AG09309 (cell line): ENCODE results near the gene CTCF.
"Not testable (repeated sequence)": the region's sequence is repeated elsewhere in the genome, so short reads cannot be mapped to it uniquely, and the experiment has no call there.

Experiments
- DNase-seq: peaks from one replicate; pipeline ENCODE4 v3.0.0-alpha.2; 2010; ENCODE audit warnings: low read depth
- H3K4me3 ChIP-seq: 2 replicates; pipeline ENCODE4 v1.5.1; 2011; ENCODE audit warnings: mild to moderate bottlenecking, low read depth, low read length, moderate library complexity; ENCODE audit not compliant: control insufficient read depth
- CTCF ChIP-seq: IDR thresholded peaks from 2 replicates; pipeline ENCODE4 v1.5.1; 2011; ENCODE audit warnings: mild to moderate bottlenecking, low read depth, low read length, inconsistent platforms; ENCODE audit not compliant: insufficient read depth, control insufficient read depth; ENCODE audit errors: missing control alignments

CTCF gene

GRCh38 chr16:67529582-67530012, 32.7 kb upstream of the CTCF start:
- no peak for DNase-seq
- no peak for TF ChIP-seq CTCF

GRCh38 chr16:67530013-67530939, 32.0 kb upstream of the CTCF start:
- DNase-seq, result no peak
- peak overlapping the region; percentile 78 for H3K4me3 ChIP-seq
- no peak for TF ChIP-seq CTCF

More at GRCh38 chr16:67529582-67530012, 32.7 kb upstream of the CTCF start:
- peak overlapping the region; percentile 78 for H3K4me3 ChIP-seq

- DNase-seq, result no peak
- peak overlapping the region; percentile 78; the same call in 1 of the 2 replicates for H3K4me3 ChIP-seq
- no peak for TF ChIP-seq CTCF
These were observed 31.1 kb upstream of the CTCF start for GRCh38 chr16:67531247-67531646.

- no peak for DNase-seq
- H3K4me3 ChIP-seq, result no peak overlapping the region
- no peak for TF ChIP-seq CTCF
These were observed 29.2 kb upstream of the CTCF start for GRCh38 chr16:67533024-67533560.

GRCh38 chr16:67533987-67534386, 28.3 kb upstream of the CTCF start:
- not testable (repeated sequence) for DNase-seq

GRCh38 chr16:67534431-67534830, 27.9 kb upstream of the CTCF start:
- no peak overlapping the region for H3K4me3 ChIP-seq
- DNase-seq, result no peak
- TF ChIP-seq CTCF, result no peak

More at GRCh38 chr16:67533987-67534386, 28.3 kb upstream of the CTCF start:
- H3K4me3 ChIP-seq, result not testable (repeated sequence)

GRCh38 chr16:67535201-67535600, 27.1 kb upstream of the CTCF start:
- no peak for TF ChIP-seq CTCF
- DNase-seq, result no peak

More at GRCh38 chr16:67535201-67535600, 27.1 kb upstream of the CTCF start:
- H3K4me3 ChIP-seq, result no peak overlapping the region
